8988T (cell line): ENCODE data around the gene TMEM267.
"Not testable (repeated sequence)": the region's sequence is repeated elsewhere in the genome, so short reads cannot be mapped to it uniquely, and the experiment has no call there.

Experiments
- DNase-seq: peaks from one replicate; pipeline ENCODE4 v3.0.0; 2011

Gene TMEM267

GRCh38 chr5:43402524-43403066 is 81.1 kb downstream of the TMEM267 start:
- not testable (repeated sequence) for DNase-seq

GRCh38 chr5:43401827-43402226 is 81.8 kb downstream of the TMEM267 start:
- peak; percentile 61 for DNase-seq

DNA sequence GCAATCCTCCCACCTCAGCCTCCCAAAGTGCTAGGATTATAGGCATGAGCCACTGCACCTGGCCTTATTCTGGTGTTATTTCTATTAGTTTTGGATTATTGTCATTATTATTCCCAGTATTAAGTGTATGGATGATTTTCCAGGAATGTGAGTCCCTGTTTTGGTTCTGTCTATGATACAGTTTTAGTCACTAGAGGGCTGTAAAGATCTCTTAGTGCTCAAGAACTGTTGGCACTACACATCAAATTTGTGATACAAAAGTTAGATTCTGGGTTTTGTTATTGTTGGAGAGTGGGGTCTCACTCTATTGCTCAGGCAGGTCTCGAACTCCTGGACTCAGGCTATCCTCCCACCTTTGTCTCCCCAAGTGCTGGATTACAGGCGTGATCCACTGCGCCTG is 83.6 kb downstream of the TMEM267 start:
- no peak for DNase-seq

GRCh38 chr5:43396762-43397304 is 86.8 kb downstream of the TMEM267 start:
- DNase-seq, result peak; percentile 61
